ENCODE results near the gene LIN7B. TPM values are rescaled to one million over a fixed set of nuclear protein-coding genes. Genes with fewer than 3 reads are reported as not detected.
A peak's percentile ranks its signal among the peaks of the same experiment; 100 is the strongest.

Gene LIN7B
- total and polyA plus RNA-seq, 9 of the 15 experiments (the other 6 are each of a cell fraction or from before 2014, with no cell fraction given): 0.89 to 15.7 (median 4.0) TPM

DNA sequence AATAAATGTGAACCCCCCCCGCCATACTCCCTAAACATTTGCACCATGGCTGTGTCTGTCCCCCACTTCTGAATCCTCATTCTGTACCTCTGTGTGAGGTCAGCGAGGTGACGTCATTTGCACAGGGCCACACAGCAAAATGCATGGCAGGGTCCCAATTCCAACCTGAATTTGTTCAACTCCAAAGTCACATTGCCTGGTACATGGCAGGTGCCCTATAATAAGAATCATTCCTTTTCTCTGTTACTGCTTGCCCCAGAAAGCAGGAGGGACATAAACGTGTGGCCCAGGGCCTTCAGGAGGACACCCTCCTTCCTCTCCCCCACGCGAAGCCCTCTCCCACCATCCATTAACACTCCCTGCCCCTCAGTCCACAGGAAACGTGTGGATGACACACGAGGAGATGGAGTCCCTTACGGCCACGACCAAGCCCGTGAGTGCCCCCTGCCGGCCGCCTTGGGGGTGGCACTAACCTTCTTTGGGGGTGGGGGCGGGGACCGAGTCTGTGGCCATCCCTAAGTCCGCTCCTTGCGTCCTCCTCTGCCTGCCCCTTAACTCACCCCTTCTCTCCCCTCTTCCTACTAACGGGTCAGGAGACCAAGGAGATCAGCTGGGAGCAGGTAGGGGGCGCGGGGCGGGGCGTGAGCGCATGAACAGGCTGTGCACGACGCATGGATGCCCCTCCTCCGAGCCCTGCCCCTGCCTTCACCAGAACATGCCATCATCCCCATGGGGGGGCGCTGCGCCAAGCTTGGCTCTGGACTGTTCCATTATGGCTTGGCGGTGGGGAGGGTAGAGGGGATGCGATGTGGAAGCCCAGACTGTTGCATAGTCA is 31.6 kb downstream of the LIN7B start (continued):
- TF ChIP-seq, protein P1, sequence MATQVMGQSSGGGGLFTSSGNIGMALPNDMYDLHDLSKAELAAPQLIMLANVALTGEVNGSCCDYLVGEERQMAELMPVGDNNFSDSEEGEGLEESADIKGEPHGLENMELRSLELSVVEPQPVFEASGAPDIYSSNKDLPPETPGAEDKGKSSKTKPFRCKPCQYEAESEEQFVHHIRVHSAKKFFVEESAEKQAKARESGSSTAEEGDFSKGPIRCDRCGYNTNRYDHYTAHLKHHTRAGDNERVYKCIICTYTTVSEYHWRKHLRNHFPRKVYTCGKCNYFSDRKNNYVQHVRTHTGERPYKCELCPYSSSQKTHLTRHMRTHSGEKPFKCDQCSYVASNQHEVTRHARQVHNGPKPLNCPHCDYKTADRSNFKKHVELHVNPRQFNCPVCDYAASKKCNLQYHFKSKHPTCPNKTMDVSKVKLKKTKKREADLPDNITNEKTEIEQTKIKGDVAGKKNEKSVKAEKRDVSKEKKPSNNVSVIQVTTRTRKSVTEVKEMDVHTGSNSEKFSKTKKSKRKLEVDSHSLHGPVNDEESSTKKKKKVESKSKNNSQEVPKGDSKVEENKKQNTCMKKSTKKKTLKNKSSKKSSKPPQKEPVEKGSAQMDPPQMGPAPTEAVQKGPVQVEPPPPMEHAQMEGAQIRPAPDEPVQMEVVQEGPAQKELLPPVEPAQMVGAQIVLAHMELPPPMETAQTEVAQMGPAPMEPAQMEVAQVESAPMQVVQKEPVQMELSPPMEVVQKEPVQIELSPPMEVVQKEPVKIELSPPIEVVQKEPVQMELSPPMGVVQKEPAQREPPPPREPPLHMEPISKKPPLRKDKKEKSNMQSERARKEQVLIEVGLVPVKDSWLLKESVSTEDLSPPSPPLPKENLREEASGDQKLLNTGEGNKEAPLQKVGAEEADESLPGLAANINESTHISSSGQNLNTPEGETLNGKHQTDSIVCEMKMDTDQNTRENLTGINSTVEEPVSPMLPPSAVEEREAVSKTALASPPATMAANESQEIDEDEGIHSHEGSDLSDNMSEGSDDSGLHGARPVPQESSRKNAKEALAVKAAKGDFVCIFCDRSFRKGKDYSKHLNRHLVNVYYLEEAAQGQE (IDR thresholded peaks at IDR 0.05; ENCODE audit: borderline replicate concordance): peak; percentile 77
- TF ChIP-seq, protein P1 (CRISPR knock-in tag; IDR thresholded peaks at IDR 0.05; ENCODE audit: low read depth): no peak
- TF ChIP-seq LCOR (CRISPR knock-in tag; IDR thresholded peaks at IDR 0.05) (0 out of 2 replicates have a peak, but pooled peaks have one; percentile 48), EWSR1 (IDR thresholded peaks at IDR 0.05; ENCODE audit: borderline replicate concordance, low read depth, partially characterized antibody) (no peak), CXXC5 (CRISPR knock-in tag; IDR thresholded peaks at IDR 0.05) (peak; percentile 45), TRIM28 (IDR thresholded peaks at IDR 0.05) (no peak), HNRNPK (IDR thresholded peaks at IDR 0.05; ENCODE audit: low read depth, low read length, poor library complexity, severe bottlenecking) (no peak), SREBF2 (CRISPR knock-in tag; IDR thresholded peaks at IDR 0.05) (no peak), PTRF (tag; IDR thresholded peaks at IDR 0.05) (no peak), KDM1A (IDR thresholded peaks at IDR 0.05) (peak in 1 of 2 experiments; percentile 28; a peak in 1 of 4 replicates), RUNX1 (IDR thresholded peaks at IDR 0.05; ENCODE audit: low read depth) (no peak), MTA1 (IDR thresholded peaks at IDR 0.05; ENCODE audit: borderline replicate concordance) (no peak), SP2 (IDR thresholded peaks at IDR 0.05; ENCODE audit: extremely low read depth, low read depth, low read length, poor library complexity, severe bottlenecking) (no peak), SNIP1 (IDR thresholded peaks at IDR 0.05; ENCODE audit: low read depth) (no peak)
- TF ChIP-seq, protein P2, sequence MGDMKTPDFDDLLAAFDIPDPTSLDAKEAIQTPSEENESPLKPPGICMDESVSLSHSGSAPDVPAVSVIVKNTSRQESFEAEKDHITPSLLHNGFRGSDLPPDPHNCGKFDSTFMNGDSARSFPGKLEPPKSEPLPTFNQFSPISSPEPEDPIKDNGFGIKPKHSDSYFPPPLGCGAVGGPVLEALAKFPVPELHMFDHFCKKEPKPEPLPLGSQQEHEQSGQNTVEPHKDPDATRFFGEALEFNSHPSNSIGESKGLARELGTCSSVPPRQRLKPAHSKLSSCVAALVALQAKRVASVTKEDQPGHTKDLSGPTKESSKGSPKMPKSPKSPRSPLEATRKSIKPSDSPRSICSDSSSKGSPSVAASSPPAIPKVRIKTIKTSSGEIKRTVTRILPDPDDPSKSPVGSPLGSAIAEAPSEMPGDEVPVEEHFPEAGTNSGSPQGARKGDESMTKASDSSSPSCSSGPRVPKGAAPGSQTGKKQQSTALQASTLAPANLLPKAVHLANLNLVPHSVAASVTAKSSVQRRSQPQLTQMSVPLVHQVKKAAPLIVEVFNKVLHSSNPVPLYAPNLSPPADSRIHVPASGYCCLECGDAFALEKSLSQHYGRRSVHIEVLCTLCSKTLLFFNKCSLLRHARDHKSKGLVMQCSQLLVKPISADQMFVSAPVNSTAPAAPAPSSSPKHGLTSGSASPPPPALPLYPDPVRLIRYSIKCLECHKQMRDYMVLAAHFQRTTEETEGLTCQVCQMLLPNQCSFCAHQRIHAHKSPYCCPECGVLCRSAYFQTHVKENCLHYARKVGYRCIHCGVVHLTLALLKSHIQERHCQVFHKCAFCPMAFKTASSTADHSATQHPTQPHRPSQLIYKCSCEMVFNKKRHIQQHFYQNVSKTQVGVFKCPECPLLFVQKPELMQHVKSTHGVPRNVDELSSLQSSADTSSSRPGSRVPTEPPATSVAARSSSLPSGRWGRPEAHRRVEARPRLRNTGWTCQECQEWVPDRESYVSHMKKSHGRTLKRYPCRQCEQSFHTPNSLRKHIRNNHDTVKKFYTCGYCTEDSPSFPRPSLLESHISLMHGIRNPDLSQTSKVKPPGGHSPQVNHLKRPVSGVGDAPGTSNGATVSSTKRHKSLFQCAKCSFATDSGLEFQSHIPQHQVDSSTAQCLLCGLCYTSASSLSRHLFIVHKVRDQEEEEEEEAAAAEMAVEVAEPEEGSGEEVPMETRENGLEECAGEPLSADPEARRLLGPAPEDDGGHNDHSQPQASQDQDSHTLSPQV (IDR thresholded peaks at IDR 0.05): peak; percentile 61; the same call in 1 of the 2 replicates
